Activated T-helper 1 cell treated with anti-CD3 and anti-CD28 coated beads, Interleukin-12 subunit alpha, Interleukin-12 subunit beta, Interleukin-2, Interleukin-4 antibody, amounts not matched to agents 30 ng/mL and 10 ng/mL and 1 ng/mL, durations not matched to agents 14 hours and 24 hours and 36 hours (primary cell): ENCODE results near the gene SHANK2. TPM values are rescaled to one million over a fixed set of nuclear protein-coding genes. Genes with fewer than 3 reads are reported as not detected.
"Not testable (repeated sequence)": the region's sequence is repeated elsewhere in the genome, so short reads cannot be mapped to it uniquely, and the experiment has no call there.

Experiments
- DNase-seq: peaks from one replicate; pipeline ENCODE4 v3.0.0; 2021; ENCODE audit warnings: low spot score
- H3K27ac Mint-ChIP-seq: one replicate; pipeline ENCODE4 v1.8.0; 2021; ENCODE audit warnings: mild to moderate bottlenecking, mixed read lengths
- H3K27me3 Mint-ChIP-seq: one replicate; pipeline ENCODE4 v1.8.0; 2022; ENCODE audit warnings: mild to moderate bottlenecking, moderate library complexity, mixed read lengths; ENCODE audit not compliant: insufficient read depth
- H3K36me3 Mint-ChIP-seq: one replicate; pipeline ENCODE4 v1.8.0; 2021; ENCODE audit warnings: low read depth, mixed read lengths
- H3K4me1 Mint-ChIP-seq: one replicate; pipeline ENCODE4 v1.8.0; 2021; ENCODE audit warnings: low read depth, mixed read lengths
- H3K4me3 Mint-ChIP-seq: one replicate; pipeline ENCODE4 v1.8.0; 2021; ENCODE audit warnings: mild to moderate bottlenecking, moderate library complexity, mixed read lengths
- H3K9me3 Mint-ChIP-seq: one replicate; pipeline ENCODE4 v1.8.0; 2021; ENCODE audit warnings: mixed read lengths
- intact Hi-C: fragments of 100-400 bp; cut with micrococcal nuclease; formaldehyde crosslinking; loops from one replicate; pipeline ENCODE4 v1.15.1; 2024
- total RNA-seq: library from RNA; stranded (reverse); gene quantifications from 2 replicates; pipeline ENCODE4 v1.2.3, GENCODE V29; 2022

The SHANK2 gene
- total RNA-seq, 1 donor from 2014 or later, result not detected

DNA sequence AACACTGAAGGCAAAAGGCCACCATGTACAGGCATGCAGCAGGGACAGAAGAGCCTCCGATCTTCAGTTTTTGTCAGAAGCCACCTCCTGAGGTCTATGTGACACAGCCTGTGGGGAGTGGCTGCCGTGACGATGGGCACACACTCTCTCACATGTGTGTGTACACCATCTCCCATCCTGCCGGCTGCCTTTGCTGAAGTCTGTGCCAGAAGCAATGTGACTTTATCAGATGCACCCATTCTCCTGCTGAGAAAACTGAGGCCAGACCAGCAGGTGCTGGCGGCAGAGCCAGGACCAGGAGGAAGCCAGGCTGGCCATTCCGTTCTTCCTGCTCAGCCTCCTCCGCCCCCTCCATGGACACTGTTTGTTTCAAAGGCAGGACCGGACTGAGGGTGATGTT, 16.7 kb downstream of the SHANK2 start:
- H3K27ac Mint-ChIP-seq, result no peak overlapping the region
- no peaks in the 10 kb centered on the region for H3K4me1 Mint-ChIP-seq
- peaks cover 2% of the 10 kb centered on the region for H3K27me3 Mint-ChIP-seq
- no peak for DNase-seq
- no peaks in the 10 kb centered on the region for H3K36me3 Mint-ChIP-seq
- H3K9me3 Mint-ChIP-seq, result no peaks in the 10 kb centered on the region
- no peak overlapping the region for H3K4me3 Mint-ChIP-seq
- intact Hi-C loops, result no loop called here

GRCh38 chr11:71233896-71234852, 18.2 kb downstream of the SHANK2 start:
- DNase-seq, intact Hi-C loops, H3K27ac Mint-ChIP-seq, H3K4me1 Mint-ChIP-seq, H3K27me3 Mint-ChIP-seq, H3K36me3 Mint-ChIP-seq, H3K9me3 Mint-ChIP-seq, H3K4me3 Mint-ChIP-seq: not testable (repeated sequence)

DNA sequence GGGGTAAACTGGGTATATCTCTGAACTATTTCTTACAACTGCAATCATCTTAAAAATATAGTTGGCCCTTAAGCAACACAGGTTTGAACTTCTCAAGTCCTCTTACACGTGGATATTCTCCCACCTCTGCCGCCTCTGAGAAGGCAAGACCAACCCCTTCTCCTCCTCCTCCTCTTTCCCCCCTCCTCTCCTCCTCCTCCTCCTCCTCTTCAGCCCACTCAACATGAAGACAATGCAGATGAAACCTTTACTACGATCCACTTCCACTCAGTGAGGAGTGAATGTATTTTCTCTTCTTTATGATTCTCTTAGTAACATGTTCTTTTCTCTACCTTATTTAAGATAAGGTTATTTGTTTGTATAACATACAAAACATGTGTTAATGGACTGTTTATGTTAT, 20.0 kb downstream of the SHANK2 start:
- H3K4me3 Mint-ChIP-seq, result no peak overlapping the region
- peaks cover 10% of the 10 kb centered on the region for H3K9me3 Mint-ChIP-seq
- no peaks in the 10 kb centered on the region for H3K4me1 Mint-ChIP-seq
- H3K36me3 Mint-ChIP-seq, result no peaks in the 10 kb centered on the region
- DNase-seq, result no peak
- no peaks in the 10 kb centered on the region for H3K27me3 Mint-ChIP-seq
- intact Hi-C loops, result no loop called here
- H3K27ac Mint-ChIP-seq, result no peak overlapping the region

DNA sequence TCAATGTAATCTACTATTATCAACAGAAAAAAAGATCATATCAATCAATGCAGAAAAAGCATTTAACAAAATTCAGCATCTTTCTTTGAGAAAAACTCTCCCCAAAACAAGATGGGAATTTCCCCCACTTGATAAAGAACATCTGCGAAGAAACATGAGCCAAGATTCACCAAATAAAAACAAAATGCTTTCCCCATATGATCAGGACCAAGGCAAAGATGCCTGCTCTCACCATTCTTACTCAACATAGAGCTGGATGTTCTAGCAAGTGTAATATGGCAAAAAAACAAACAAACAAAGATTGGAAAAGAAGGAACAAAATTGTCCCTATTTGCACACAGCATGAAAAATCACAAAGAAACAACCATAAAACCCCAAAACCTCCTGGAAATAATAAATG, 23.4 kb downstream of the SHANK2 start:
- no peaks in the 10 kb centered on the region for H3K36me3 Mint-ChIP-seq
- no peak for DNase-seq
- intact Hi-C loops, result no loop called here
- H3K4me3 Mint-ChIP-seq, result no peak overlapping the region
- no peaks in the 10 kb centered on the region for H3K4me1 Mint-ChIP-seq
- peaks cover 27% of the 10 kb centered on the region for H3K9me3 Mint-ChIP-seq
- H3K27me3 Mint-ChIP-seq, result no peaks in the 10 kb centered on the region
- H3K27ac Mint-ChIP-seq, result no peak overlapping the region

GRCh38 chr11:71227058-71227659, 25.2 kb downstream of the SHANK2 start:
- Mint-ChIP-seq H3K9me3 (peaks cover 27% of the 10 kb centered on the region), H3K36me3 (no peaks in the 10 kb centered on the region), H3K4me3 (no peak overlapping the region), H3K4me1 (no peaks in the 10 kb centered on the region), H3K27ac (no peak overlapping the region), H3K27me3 (no peaks in the 10 kb centered on the region)
- intact Hi-C loops, result no loop called here
- DNase-seq, result no peak

GRCh38 chr11:71223671-71224660, 28.4 kb downstream of the SHANK2 start:
- DNase-seq, result no peak
- H3K36me3 Mint-ChIP-seq, result no peaks in the 10 kb centered on the region
- H3K4me3 Mint-ChIP-seq, result no peak overlapping the region
- H3K27ac Mint-ChIP-seq, result no peak overlapping the region
- peaks cover 25% of the 10 kb centered on the region for H3K9me3 Mint-ChIP-seq
- intact Hi-C loops, result no loop called here
- no peaks in the 10 kb centered on the region for H3K27me3 Mint-ChIP-seq
- no peaks in the 10 kb centered on the region for H3K4me1 Mint-ChIP-seq

DNA sequence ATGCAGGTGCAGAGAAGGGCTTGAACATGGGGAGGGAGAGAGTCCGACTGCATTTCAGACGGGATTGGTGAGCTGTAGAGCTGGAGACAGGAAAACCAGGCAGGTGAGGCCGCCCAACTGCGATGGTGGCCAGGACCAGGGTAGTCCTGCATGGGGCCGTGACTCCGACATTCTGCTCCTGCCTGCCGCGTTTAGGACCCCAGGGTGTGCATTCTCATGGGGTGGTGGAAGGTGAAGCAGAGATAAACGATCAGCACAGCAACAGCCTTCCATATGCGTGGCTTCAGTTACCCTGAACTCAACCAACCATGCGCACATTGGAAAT, 29.3 kb downstream of the SHANK2 start:
- Mint-ChIP-seq H3K36me3 (no peaks in the 10 kb centered on the region), H3K4me3 (no peak overlapping the region), H3K9me3 (peaks cover 22% of the 10 kb centered on the region), H3K27ac (no peak overlapping the region), H3K27me3 (no peaks in the 10 kb centered on the region), H3K4me1 (no peaks in the 10 kb centered on the region)
- intact Hi-C loops, result no loop called here
- no peak for DNase-seq

- no peaks in the 10 kb centered on the region for H3K4me1 Mint-ChIP-seq
- no peak overlapping the region for H3K27ac Mint-ChIP-seq
- no peaks in the 10 kb centered on the region for H3K27me3 Mint-ChIP-seq
- peaks cover 18% of the 10 kb centered on the region for H3K9me3 Mint-ChIP-seq
- DNase-seq, result no peak
- intact Hi-C loops, result no loop called here
- no peaks in the 10 kb centered on the region for H3K36me3 Mint-ChIP-seq
- no peak overlapping the region for H3K4me3 Mint-ChIP-seq
Measured at GRCh38 chr11:71222318-71223080, 29.9 kb downstream of the SHANK2 start.

- H3K36me3 Mint-ChIP-seq, result no peaks in the 10 kb centered on the region
- no peak overlapping the region for H3K27ac Mint-ChIP-seq
- peaks cover 11% of the 10 kb centered on the region for H3K9me3 Mint-ChIP-seq
- H3K4me1 Mint-ChIP-seq, result no peaks in the 10 kb centered on the region
- no peaks in the 10 kb centered on the region for H3K27me3 Mint-ChIP-seq
- DNase-seq, result no peak
- H3K4me3 Mint-ChIP-seq, result no peak overlapping the region
- intact Hi-C loops, result no loop called here
Measured at GRCh38 chr11:71221821-71222220, 30.6 kb downstream of the SHANK2 start.

- Mint-ChIP-seq H3K36me3 (no peaks in the 10 kb centered on the region), H3K4me3 (no peak overlapping the region), H3K27me3 (no peaks in the 10 kb centered on the region), H3K27ac (no peak overlapping the region), H3K4me1 (no peaks in the 10 kb centered on the region), H3K9me3 (peaks cover 8% of the 10 kb centered on the region)
- intact Hi-C loops, result no loop called here
- DNase-seq, result no peak
Measured at GRCh38 chr11:71221201-71221600, 31.2 kb downstream of the SHANK2 start.

GRCh38 chr11:71218789-71219499, 33.4 kb downstream of the SHANK2 start:
- DNase-seq, result no peak
- intact Hi-C loops, result no loop called here
- Mint-ChIP-seq H3K27me3 (no peaks in the 10 kb centered on the region), H3K4me3 (no peak overlapping the region), H3K27ac (no peak overlapping the region), H3K9me3 (no peaks in the 10 kb centered on the region), H3K4me1 (no peaks in the 10 kb centered on the region), H3K36me3 (no peaks in the 10 kb centered on the region)

DNA sequence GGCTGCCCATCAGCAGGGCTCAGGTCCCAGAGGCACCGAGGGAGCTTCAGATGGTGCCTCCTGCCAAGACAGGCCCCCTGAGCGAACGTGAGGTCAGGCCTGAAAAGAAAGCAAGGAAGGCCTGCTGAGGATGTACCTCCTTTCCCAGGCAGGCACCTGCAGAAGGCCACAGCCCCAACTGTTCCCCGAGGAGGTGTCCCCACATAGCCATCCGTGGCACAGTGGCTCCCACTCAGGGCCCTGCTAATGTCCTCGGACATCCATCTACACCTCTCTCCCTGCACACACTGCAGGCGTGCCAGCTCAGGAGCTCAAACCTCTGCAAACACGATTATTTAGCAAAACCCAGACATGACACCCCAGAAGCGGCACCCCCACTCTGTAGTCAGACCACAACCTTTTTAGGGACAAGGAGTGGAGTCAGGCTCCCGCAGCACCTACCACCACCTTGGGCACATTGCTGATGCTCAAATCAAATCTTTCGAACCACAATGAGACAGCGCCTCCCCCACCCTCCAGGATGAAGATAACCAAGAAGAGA, 36.9 kb downstream of the SHANK2 start:
- no peak for DNase-seq
- no peaks in the 10 kb centered on the region for H3K27me3 Mint-ChIP-seq
- H3K4me3 Mint-ChIP-seq, result no peak overlapping the region
- intact Hi-C loops, result no loop called here
- H3K36me3 Mint-ChIP-seq, result no peaks in the 10 kb centered on the region
- H3K27ac Mint-ChIP-seq, result no peak overlapping the region
- no peaks in the 10 kb centered on the region for H3K4me1 Mint-ChIP-seq
- no peaks in the 10 kb centered on the region for H3K9me3 Mint-ChIP-seq
